ENCODE measurements around the gene ADM5. TPM values are rescaled to one million over a fixed set of nuclear protein-coding genes. Genes with fewer than 3 reads are reported as not detected.
A peak's percentile ranks its signal among the peaks of the same experiment; 100 is the strongest.

ADM5 gene
- total RNA-seq, 1 donor from 2014 or later: 9.5 TPM

DNA sequence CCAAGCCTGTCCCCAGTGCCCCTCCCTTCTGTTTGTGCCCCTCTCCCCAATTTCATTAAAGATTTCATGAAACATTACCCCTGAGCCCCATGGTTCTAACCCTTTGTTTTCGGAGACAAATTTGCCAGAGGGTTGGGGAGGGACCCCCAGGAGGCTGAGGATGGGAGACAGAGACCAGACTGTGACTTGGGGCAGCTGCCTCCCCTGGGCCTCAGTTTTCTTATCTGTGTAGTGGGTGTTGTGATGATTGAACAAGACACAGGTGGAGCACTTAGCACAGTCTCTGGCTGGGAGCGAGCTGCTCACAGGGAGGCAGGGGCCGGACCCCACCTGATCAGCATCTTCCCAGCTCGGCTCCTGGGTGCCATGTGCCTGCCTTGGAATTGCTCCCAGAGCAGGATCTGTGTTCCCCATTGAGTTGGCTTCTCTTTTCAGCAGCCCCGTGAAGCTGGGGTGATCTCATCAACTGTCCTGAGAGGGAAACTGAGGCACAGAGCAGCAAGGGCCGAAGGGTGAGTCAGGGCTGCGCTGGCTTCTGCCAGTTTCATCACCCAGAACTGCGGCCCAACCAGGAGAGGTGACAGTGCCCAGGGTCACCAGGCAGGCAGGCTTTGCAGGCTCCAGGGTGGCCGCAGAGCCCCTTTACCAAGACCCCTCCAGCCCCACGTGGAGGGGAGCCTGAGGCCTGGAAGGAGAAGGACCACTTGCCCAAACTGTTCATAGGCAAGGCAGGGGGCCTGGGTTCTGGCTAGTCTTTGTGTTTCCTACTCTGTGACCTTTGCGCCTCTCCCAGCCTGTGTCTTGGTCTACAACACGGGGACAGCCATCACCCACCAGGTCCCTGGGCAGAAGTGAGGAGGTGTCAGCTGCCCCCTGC lies 30.6 kb upstream of the ADM5 start:
- ChIA-PET POLR2A (no interaction called here), CTCF (no interaction called here)
- ATAC-seq (ENCODE audit: low read depth) (no peak), DNase-seq (no peak)
- H3K9me3 Mint-ChIP-seq: no peaks in the 10 kb centered on the region
- H3K4me3 Mint-ChIP-seq: no peak overlapping the region
- no peaks in the 10 kb centered on the region for H3K27me3 Mint-ChIP-seq
- TF ChIP-seq, protein P1, sequence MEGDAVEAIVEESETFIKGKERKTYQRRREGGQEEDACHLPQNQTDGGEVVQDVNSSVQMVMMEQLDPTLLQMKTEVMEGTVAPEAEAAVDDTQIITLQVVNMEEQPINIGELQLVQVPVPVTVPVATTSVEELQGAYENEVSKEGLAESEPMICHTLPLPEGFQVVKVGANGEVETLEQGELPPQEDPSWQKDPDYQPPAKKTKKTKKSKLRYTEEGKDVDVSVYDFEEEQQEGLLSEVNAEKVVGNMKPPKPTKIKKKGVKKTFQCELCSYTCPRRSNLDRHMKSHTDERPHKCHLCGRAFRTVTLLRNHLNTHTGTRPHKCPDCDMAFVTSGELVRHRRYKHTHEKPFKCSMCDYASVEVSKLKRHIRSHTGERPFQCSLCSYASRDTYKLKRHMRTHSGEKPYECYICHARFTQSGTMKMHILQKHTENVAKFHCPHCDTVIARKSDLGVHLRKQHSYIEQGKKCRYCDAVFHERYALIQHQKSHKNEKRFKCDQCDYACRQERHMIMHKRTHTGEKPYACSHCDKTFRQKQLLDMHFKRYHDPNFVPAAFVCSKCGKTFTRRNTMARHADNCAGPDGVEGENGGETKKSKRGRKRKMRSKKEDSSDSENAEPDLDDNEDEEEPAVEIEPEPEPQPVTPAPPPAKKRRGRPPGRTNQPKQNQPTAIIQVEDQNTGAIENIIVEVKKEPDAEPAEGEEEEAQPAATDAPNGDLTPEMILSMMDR (IDR thresholded peaks at IDR 0.05): no peak
- H3K36me3 Mint-ChIP-seq (ENCODE audit: low read depth): peaks cover 79% of the 10 kb centered on the region
- intact Hi-C loops (cut with micrococcal nuclease): no loop called here
- H3K4me1 Mint-ChIP-seq: peaks cover 12% of the 10 kb centered on the region
- no peak overlapping the region for H3K27ac Mint-ChIP-seq

DNA sequence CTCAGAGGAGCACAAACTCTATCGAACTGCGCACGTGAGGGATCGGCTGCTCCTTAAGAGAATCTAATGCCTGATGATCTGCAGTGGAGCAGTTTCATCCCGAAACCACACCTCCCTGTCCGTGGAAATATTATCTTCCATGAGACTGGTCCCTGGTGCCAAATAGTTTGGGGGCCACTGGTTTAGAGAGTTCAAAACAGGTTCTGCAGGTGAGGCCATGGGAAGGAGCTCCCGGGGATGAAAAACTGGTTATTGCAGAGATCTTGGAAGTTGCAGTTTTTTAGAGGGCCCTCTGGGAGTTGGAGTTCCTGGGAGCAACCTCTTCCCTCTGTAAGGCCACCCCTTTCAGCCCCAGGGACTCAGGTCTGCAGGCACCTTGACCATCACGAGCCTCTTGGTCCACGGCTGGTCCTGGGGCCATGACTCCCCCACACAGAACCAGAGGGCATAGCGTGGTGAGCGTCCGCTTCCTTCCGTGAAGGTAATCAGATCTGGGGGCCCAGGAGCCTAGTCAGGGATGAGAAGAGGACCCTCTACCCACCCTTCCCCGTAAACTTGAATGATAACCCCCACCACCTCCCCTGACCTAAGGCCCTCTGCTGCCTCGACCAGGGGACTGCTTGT lies 28.9 kb upstream of the ADM5 start:
- TF ChIP-seq, protein P1 (IDR thresholded peaks at IDR 0.05): no peak
- no peak overlapping the region for H3K27ac Mint-ChIP-seq
- H3K27me3 Mint-ChIP-seq: no peaks in the 10 kb centered on the region
- ATAC-seq (ENCODE audit: low read depth) (no peak), DNase-seq (no peak)
- H3K4me3 Mint-ChIP-seq: no peak overlapping the region
- POLR2A ChIA-PET: interaction anchor here (0.8 to 7.4 kb wide), 2 partner anchors 16 to 18 kb away, joined by 3 to 88 read pairs; partner anchors contain the start of genes PRMT1 and SCAF1
- peaks cover 24% of the 10 kb centered on the region for H3K4me1 Mint-ChIP-seq
- peaks cover 75% of the 10 kb centered on the region for H3K36me3 Mint-ChIP-seq (ENCODE audit: low read depth)
- intact Hi-C loops (cut with micrococcal nuclease): no loop called here
- no peaks in the 10 kb centered on the region for H3K9me3 Mint-ChIP-seq
- CTCF ChIA-PET: no interaction called here

DNA sequence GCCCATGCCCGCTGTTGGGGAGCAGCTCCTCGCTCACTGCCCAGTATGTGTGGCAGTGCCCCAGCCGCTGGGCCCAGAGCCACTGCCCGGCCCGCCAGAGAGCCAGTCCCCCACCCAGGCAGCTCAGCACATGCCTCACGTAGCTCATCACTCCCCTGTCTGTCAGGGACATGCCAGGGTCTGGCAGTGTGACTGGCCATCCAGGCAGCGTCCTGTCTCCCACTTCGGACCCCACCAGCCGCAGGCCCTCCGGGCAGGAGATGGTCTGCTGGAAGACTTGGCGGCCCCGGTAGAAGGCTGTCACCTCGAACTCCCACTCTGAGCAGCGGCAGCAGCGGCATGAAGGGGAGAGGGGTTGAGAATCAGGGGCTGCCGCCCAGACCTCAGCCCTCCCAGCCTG lies 27.4 kb upstream of the ADM5 start:
- Mint-ChIP-seq H3K36me3 (ENCODE audit: low read depth) (peaks cover 63% of the 10 kb centered on the region), H3K27me3 (no peaks in the 10 kb centered on the region), H3K4me3 (no peak overlapping the region), H3K27ac (no peak overlapping the region), H3K4me1 (peaks cover 36% of the 10 kb centered on the region), H3K9me3 (no peaks in the 10 kb centered on the region)
- ChIA-PET CTCF (no interaction called here), POLR2A (interaction anchor here (0.5 to 7.4 kb wide), 3 partner anchors 14 to 23 kb away, joined by 5 to 88 read pairs (median 63); partner anchors contain the start of genes PRMT1, RRAS and SCAF1)
- no peak for DNase-seq
- TF ChIP-seq, protein P1 (IDR thresholded peaks at IDR 0.05): no peak
- ATAC-seq (ENCODE audit: low read depth): no peak
- intact Hi-C loops (cut with micrococcal nuclease): no loop called here

DNA sequence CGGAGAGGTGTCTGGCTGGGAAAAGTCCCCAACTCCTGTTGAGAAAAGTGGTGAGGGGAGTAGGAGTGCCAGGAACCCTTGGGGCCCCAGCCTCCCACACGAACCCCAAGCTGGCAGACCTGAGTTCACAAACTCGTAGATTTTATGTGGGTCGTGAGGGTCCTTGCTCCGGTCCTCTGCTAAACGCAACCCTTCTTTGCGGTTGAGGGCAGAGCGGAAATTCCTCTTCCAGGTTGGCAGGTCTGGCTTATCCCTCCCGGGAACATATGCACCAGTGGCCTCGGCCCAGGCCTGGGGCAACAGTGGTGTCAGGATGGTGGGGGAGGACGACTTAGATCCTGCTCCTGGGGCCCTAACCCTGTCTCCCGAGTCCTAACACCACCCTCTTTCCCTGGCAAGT lies 26.2 kb upstream of the ADM5 start:
- Mint-ChIP-seq H3K4me3 (peak overlapping the region; percentile 41), H3K4me1 (peaks cover 36% of the 10 kb centered on the region), H3K27ac (no peak overlapping the region), H3K36me3 (ENCODE audit: low read depth) (peaks cover 54% of the 10 kb centered on the region), H3K9me3 (no peaks in the 10 kb centered on the region), H3K27me3 (no peaks in the 10 kb centered on the region)
- no peak for ATAC-seq (ENCODE audit: low read depth)
- intact Hi-C loops (cut with micrococcal nuclease): no loop called here
- ChIA-PET CTCF (interaction anchor here (1.6 to 2.2 kb wide), 2 partner anchors 10 to 13 kb away, joined by 3 to 8 read pairs; no protein-coding TSS in a partner anchor), POLR2A (interaction anchor here (1.4 to 7.4 kb wide), 3 partner anchors 13 to 22 kb away, joined by 3 to 88 read pairs (median 63); partner anchors contain the start of genes PRMT1, RRAS and SCAF1)
- DNase-seq: no peak
- TF ChIP-seq, protein P1 (IDR thresholded peaks at IDR 0.05): no peak
